ENCODE data around the gene NLN.

NLN gene

GRCh38 chr5:65873181-65873750 lies 151.3 kb downstream of the NLN start:
- Histone ChIP-seq H3K36me3 (ENCODE audit: control insufficient read depth, insufficient read depth, low read length) (no peaks in the 10 kb centered on the region), H3K4me1 (ENCODE audit: control insufficient read depth, insufficient read depth, low read length) (no peaks in the 10 kb centered on the region), H3K27me3 (ENCODE audit: control insufficient read depth, insufficient read depth, low read length) (no peaks in the 10 kb centered on the region), H3K9me3 (ENCODE audit: control insufficient read depth, insufficient read depth, low read length) (no peaks in the 10 kb centered on the region), H3K27ac (ENCODE audit: low read depth, low read length) (no peak overlapping the region), H3K4me3 (ENCODE audit: low read depth, low read length) (no peak overlapping the region), H3K9ac (ENCODE audit: low read depth, low read length) (no peak overlapping the region)

- Histone ChIP-seq H3K9me3 (ENCODE audit: control insufficient read depth, insufficient read depth, low read length) (no peaks in the 10 kb centered on the region), H3K4me1 (ENCODE audit: control insufficient read depth, insufficient read depth, low read length) (no peaks in the 10 kb centered on the region), H3K27me3 (ENCODE audit: control insufficient read depth, insufficient read depth, low read length) (no peaks in the 10 kb centered on the region), H3K9ac (ENCODE audit: low read depth, low read length) (no peak overlapping the region), H3K27ac (ENCODE audit: low read depth, low read length) (no peak overlapping the region), H3K36me3 (ENCODE audit: control insufficient read depth, insufficient read depth, low read length) (no peaks in the 10 kb centered on the region), H3K4me3 (ENCODE audit: low read depth, low read length) (no peak overlapping the region)
Observed at GRCh38 chr5:65874241-65874640, 152.2 kb downstream of the NLN start.

DNA sequence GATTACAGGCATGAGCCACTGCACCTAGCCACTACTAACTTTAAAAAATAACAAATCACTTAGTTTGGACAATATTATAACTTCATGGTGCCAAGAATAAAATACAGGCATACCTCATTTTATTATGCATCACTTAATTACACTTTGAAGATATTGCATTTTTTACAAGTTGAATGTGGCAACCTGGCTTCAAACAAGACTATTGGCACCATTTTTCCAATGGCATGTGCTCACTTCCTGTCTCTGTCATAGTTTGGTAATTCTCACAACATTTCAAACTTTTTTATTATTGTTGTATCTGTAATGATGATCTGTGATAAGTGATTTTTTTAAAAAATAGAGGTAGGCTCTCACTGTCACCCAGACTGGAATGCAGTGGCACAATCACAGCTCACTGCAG lies 154.5 kb downstream of the NLN start:
- Histone ChIP-seq H3K27ac (ENCODE audit: low read depth, low read length) (no peak overlapping the region), H3K4me1 (ENCODE audit: control insufficient read depth, insufficient read depth, low read length) (no peaks in the 10 kb centered on the region), H3K9ac (ENCODE audit: low read depth, low read length) (no peak overlapping the region), H3K36me3 (ENCODE audit: control insufficient read depth, insufficient read depth, low read length) (no peaks in the 10 kb centered on the region), H3K9me3 (ENCODE audit: control insufficient read depth, insufficient read depth, low read length) (no peaks in the 10 kb centered on the region), H3K27me3 (ENCODE audit: control insufficient read depth, insufficient read depth, low read length) (no peaks in the 10 kb centered on the region), H3K4me3 (ENCODE audit: low read depth, low read length) (no peak overlapping the region)

DNA sequence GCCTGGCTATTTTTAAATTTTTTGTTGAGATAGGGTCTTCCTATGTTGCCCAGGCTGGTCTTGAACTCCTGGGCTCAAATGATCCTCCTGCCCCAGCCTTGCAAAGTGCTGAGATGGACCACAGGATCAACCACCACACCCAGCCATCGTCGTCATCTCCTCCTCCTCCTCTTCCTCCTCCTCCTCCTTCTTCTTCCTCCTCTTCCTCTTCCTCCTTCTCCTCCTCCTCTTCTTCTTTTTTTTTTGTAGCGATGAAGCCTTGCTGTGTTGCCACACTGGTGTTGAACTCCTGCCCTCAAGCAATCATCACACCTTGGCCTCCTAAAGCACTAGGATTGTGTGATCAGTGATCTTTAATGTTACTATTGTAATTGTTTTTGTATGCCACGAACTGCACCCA lies 155.0 kb downstream of the NLN start:
- no peak overlapping the region for H3K9ac ChIP-seq (ENCODE audit: low read depth, low read length)
- H3K4me1 ChIP-seq (ENCODE audit: control insufficient read depth, insufficient read depth, low read length): no peaks in the 10 kb centered on the region
- H3K27me3 ChIP-seq (ENCODE audit: control insufficient read depth, insufficient read depth, low read length): no peaks in the 10 kb centered on the region
- no peak overlapping the region for H3K4me3 ChIP-seq (ENCODE audit: low read depth, low read length)
- no peaks in the 10 kb centered on the region for H3K36me3 ChIP-seq (ENCODE audit: control insufficient read depth, insufficient read depth, low read length)
- no peak overlapping the region for H3K27ac ChIP-seq (ENCODE audit: low read depth, low read length)
- no peaks in the 10 kb centered on the region for H3K9me3 ChIP-seq (ENCODE audit: control insufficient read depth, insufficient read depth, low read length)

Data from HUES48 (cell line).